Upper lobe of right lung (tissue), 1 donor: ENCODE data around the gene ADGRD1. TPM values are rescaled to one million over a fixed set of nuclear protein-coding genes. Genes with fewer than 3 reads are reported as not detected.

Source experiments
- ATAC-seq: fragments of 200-7000 bp; cut with Tn5 transposase; one replicate; pipeline ENCODE4 v1.9.1; 2020; ENCODE audit warnings: mild to moderate bottlenecking, moderate library complexity
- DNase-seq: peaks from one replicate; pipeline ENCODE4 v3.0.0-alpha.2; 2020
- H3K27ac ChIP-seq: fragments of 200-600 bp; one replicate; pipeline ENCODE4 v1.8.0; 2022
- H3K27me3 ChIP-seq: fragments of 200-600 bp; one replicate; pipeline ENCODE4 v1.8.0; 2022; ENCODE audit warnings: mild to moderate bottlenecking
- H3K36me3 ChIP-seq: fragments of 200-600 bp; one replicate; pipeline ENCODE4 v1.8.0; 2022
- H3K4me1 ChIP-seq: fragments of 200-600 bp; one replicate; pipeline ENCODE4 v1.8.0; 2022
- H3K4me3 ChIP-seq: fragments of 200-600 bp; one replicate; pipeline ENCODE4 v1.8.0; 2022; ENCODE audit warnings: mild to moderate bottlenecking
- H3K9me3 ChIP-seq: fragments of 200-600 bp; one replicate; pipeline ENCODE4 v1.8.0; 2022
- CTCF ChIP-seq: fragments of 200-600 bp; IDR thresholded peaks from one replicate; pipeline ENCODE4 v1.8.0; 2022; ENCODE audit warnings: antibody characterized with exemption
- intact Hi-C: fragments of 100-400 bp; cut with DNase I; formaldehyde crosslinking; loops from one replicate; pipeline ENCODE4 v1.11.0; 2022
- total RNA-seq: library from RNA; stranded (reverse); fragmentation: NEBNext Ultra II Directional; extraction: Animal tissue kit (Norgen Biotek cat#: 25700); gene quantifications from one replicate; pipeline ENCODE4 v1.2.1, GENCODE V29; 2021
- donor health status: DM: no; HTN: yes; CAD: no; lungs with severe emphysema.

ADGRD1 gene
- total RNA-seq, 1 donor from 2014 or later, result 113 TPM

- Histone ChIP-seq H3K4me1 (no peaks in the 10 kb centered on the region), H3K4me3 (no peak overlapping the region), H3K36me3 (no peaks in the 10 kb centered on the region), H3K27me3 (no peaks in the 10 kb centered on the region), H3K9me3 (no peaks in the 10 kb centered on the region), H3K27ac (no peak overlapping the region)
- no peak for TF ChIP-seq CTCF
- intact Hi-C loops, result no loop called here
- no peak for ATAC-seq
- no peak for DNase-seq
These were observed 234.7 kb downstream of the ADGRD1 start for GRCh38 chr12:131188131-131189050.

- Histone ChIP-seq H3K9me3 (no peaks in the 10 kb centered on the region), H3K4me3 (no peak overlapping the region), H3K27me3 (no peaks in the 10 kb centered on the region), H3K36me3 (no peaks in the 10 kb centered on the region), H3K27ac (no peak overlapping the region), H3K4me1 (no peaks in the 10 kb centered on the region)
- intact Hi-C loops, result no loop called here
- DNase-seq, result no peak
- ATAC-seq, result no peak
- no peak for TF ChIP-seq CTCF
These were observed 236.1 kb downstream of the ADGRD1 start for GRCh38 chr12:131189781-131190180.

GRCh38 chr12:131190965-131191364, 237.3 kb downstream of the ADGRD1 start:
- H3K4me3 ChIP-seq, result no peak overlapping the region
- no peaks in the 10 kb centered on the region for H3K36me3 ChIP-seq
- no peak for DNase-seq
- no peak for TF ChIP-seq CTCF
- no peaks in the 10 kb centered on the region for H3K9me3 ChIP-seq
- no peak for ATAC-seq
- H3K27me3 ChIP-seq, result no peaks in the 10 kb centered on the region
- intact Hi-C loops, result no loop called here
- H3K4me1 ChIP-seq, result no peaks in the 10 kb centered on the region
- no peak overlapping the region for H3K27ac ChIP-seq

Other genes with a start within 250 kb of the ADGRD1 start
- gene RIMBP2, start 237.6 kb upstream of the ADGRD1 start, total RNA-seq, result 0.09 TPM
- 23.6 TPM for gene STX2, start 114.7 kb upstream of the ADGRD1 start, total RNA-seq
- gene RAN, start 81.8 kb upstream of the ADGRD1 start, total RNA-seq, result 310 TPM